GM23338 (cell line): ENCODE results near the gene DYSF.

ENCODE experiments used
- CREB1 ChIP-seq: fragments of 250-450 bp; sonication (Bioruptor Pico); IDR thresholded peaks from 2 replicates; pipeline ENCODE4 v1.5.0; 2020; ENCODE audit warnings: low read depth, mild to moderate bottlenecking, moderate library complexity
- CTCF ChIP-seq, 2 experiments: fragments of 200-600 bp in 1 of 2; sonication (generic) in 1 of 2; conservative IDR thresholded peaks; 2 replicates each; pipeline versions ENCODE4 v1.5.1 to v1.6.1; 2016 to 2017; ENCODE audit warnings: antibody characterized with exemption in 2 of 2, low read depth in 2 of 2, mild to moderate bottlenecking in 2 of 2, moderate library complexity in 1 of 2
- ETS1 ChIP-seq: IDR thresholded peaks from 2 replicates; pipeline ENCODE4 v1.6.1; 2016; ENCODE audit warnings: antibody characterized with exemption
- EZH2 ChIP-seq: fragments of 200-600 bp; sonication (generic); IDR thresholded peaks from one replicate; pipeline ENCODE4 v1.8.0; 2017; ENCODE audit warnings: antibody characterized with exemption, mild to moderate bottlenecking, low read depth; ENCODE audit not compliant: unreplicated experiment
- EZH2phosphoT487 ChIP-seq: fragments of 200-600 bp; sonication (generic); IDR thresholded peaks from one replicate; pipeline ENCODE4 v1.8.1; 2018; ENCODE audit warnings: antibody characterized with exemption; ENCODE audit not compliant: unreplicated experiment
- JUNB ChIP-seq: IDR thresholded peaks from one replicate; pipeline ENCODE4 v1.6.1; 2016; ENCODE audit warnings: antibody characterized with exemption; ENCODE audit not compliant: unreplicated experiment
- NANOG ChIP-seq: IDR thresholded peaks from 2 replicates; pipeline ENCODE4 v1.6.1; 2016; ENCODE audit warnings: antibody characterized with exemption, borderline replicate concordance
- POLR2AphosphoS5 ChIP-seq: IDR thresholded peaks from 2 replicates; pipeline ENCODE4 v1.6.1; 2016; ENCODE audit warnings: antibody characterized with exemption, low read depth
- REST ChIP-seq: IDR thresholded peaks from one replicate; pipeline ENCODE4 v1.6.1; 2018; ENCODE audit warnings: antibody characterized with exemption; ENCODE audit not compliant: unreplicated experiment
- ZNF114 ChIP-seq: fragments of 250-450 bp; sonication (Bioruptor Pico); IDR thresholded peaks from 2 replicates; pipeline ENCODE4 v1.5.0; 2020; ENCODE audit warnings: mild to moderate bottlenecking, moderate library complexity

GRCh38 chr2:71629273-71629672, 175.9 kb downstream of the DYSF start:
- TF ChIP-seq EZH2phosphoT487 (no peak), CTCF (conservative IDR thresholded peaks at IDR 0.05; ENCODE audit: low read depth in 2 of 2) (no peak), CREB1 (CRISPR knock-in tag) (no peak), ETS1 (no peak), EZH2 (no peak), POLR2AphosphoS5 (no peak), REST (no peak), ZNF114 (CRISPR knock-in tag) (no peak), NANOG (no peak), JUNB (no peak)
